K562 (cell line): ENCODE data around the gene PTPRT. TPM values are rescaled to one million over a fixed set of nuclear protein-coding genes. Genes with fewer than 3 reads are reported as not detected.

Experiments
- ATAC-seq: fragments of 200-7000 bp; cut with Tn5 transposase; 3 replicates; pipeline ENCODE4 v1.9.1; 2020; ENCODE audit warnings: moderate library complexity
- BruUV-seq: library from RNA; stranded (reverse); fragments of 400-500 nt; replicated peaks from 2 replicates; lab custom pipeline; 2021; lab: Mats Ljungman, UMichigan
- CTCF ChIA-PET: fragments of 300-600 bp; formaldehyde crosslinking; extraction: SDS; loops from one replicate; lab custom pipeline; 2021; ENCODE audit warnings: low intra/inter-chr PET ratio; lab: Yijun Ruan, JAX
- POLR2A ChIA-PET: fragments of 300-600, 350-650 bp; sonication (Branson Sonifier 250); formaldehyde crosslinking; extraction: SDS; loops from one replicate; lab custom pipeline; 2021; ENCODE audit warnings: antibody characterized with exemption, inconsistent platforms; lab: Yijun Ruan, JAX
- DNase-seq, 4 experiments: peaks; one replicate each; pipeline versions ENCODE4 v3.0.0 to v3.0.0-alpha.2; 2011 to 2018; ENCODE audit warnings: low spot score in 3 of 4, mixed read lengths in 3 of 4; ENCODE audit errors: extremely low read depth in 1 of 4
- FAIRE-seq: peaks from 2 replicates; lab custom pipeline; 2011; peaks lifted over from hg19 to GRCh38; lab: Jason Lieb, UNC
- H2AFZ ChIP-seq: 2 replicates; pipeline ENCODE4 v1.6.0; 2011; ENCODE audit warnings: low read depth, low read length, control low read depth, inconsistent platforms
- H3K27ac ChIP-seq: fragments of 200-600 bp; 3 replicates; pipeline ENCODE4 v1.8.0; 2011; ENCODE audit warnings: low read depth, mild to moderate bottlenecking, control low read depth, inconsistent platforms, low read length, moderate library complexity, mixed read lengths; ENCODE audit errors: extremely low read depth
- H3K27me3 ChIP-seq, 2 experiments: fragments of 300-600 bp in 1 of 2; 2 replicates in 1 of 2; 3 replicates in 1 of 2; pipeline versions ENCODE4 v1.6.0 to v1.8.0; 2011; ENCODE audit warnings: inconsistent platforms in 2 of 2, low read length in 2 of 2, mild to moderate bottlenecking in 1 of 2, mixed read lengths in 1 of 2, moderate library complexity in 1 of 2; ENCODE audit not compliant: control insufficient read depth in 2 of 2, insufficient read depth in 2 of 2
- H3K36me3 ChIP-seq: fragments of 300-600 bp; 3 replicates; pipeline ENCODE4 v1.8.0; 2011; ENCODE audit warnings: mild to moderate bottlenecking, low read length, inconsistent platforms; ENCODE audit not compliant: control insufficient read depth, insufficient read depth
- H3K4me1 ChIP-seq, 2 experiments: fragments of 200-600 bp in 1 of 2; replicated peaks in 1 of 2; 2 replicates in 1 of 2; 3 replicates in 1 of 2; pipeline versions ENCODE4 v1.5.1 to v1.8.0; 2011; ENCODE audit warnings: inconsistent platforms in 2 of 2, low read length in 2 of 2, mild to moderate bottlenecking in 1 of 2, mixed read lengths in 1 of 2, moderate library complexity in 1 of 2; ENCODE audit not compliant: control insufficient read depth in 2 of 2, insufficient read depth in 2 of 2
- H3K4me2 ChIP-seq: 2 replicates; pipeline ENCODE4 v1.6.1; 2011; ENCODE audit warnings: low read length, control low read depth, inconsistent platforms, mixed read lengths; ENCODE audit not compliant: insufficient read depth
- H3K4me3 ChIP-seq: fragments of 200-600 bp; sonication (generic), shearing (Covaris generic); 2 replicates; pipeline ENCODE4 v1.5.1; 2016; ENCODE audit warnings: control low read depth, inconsistent platforms
- H3K79me2 ChIP-seq: fragments of 200-600 bp; 3 replicates; pipeline ENCODE4 v1.8.0; 2011; ENCODE audit warnings: low read length, inconsistent platforms; ENCODE audit not compliant: control insufficient read depth, insufficient read depth
- H3K9ac ChIP-seq, 2 experiments: 2 replicates each; pipeline versions ENCODE4 v1.6.0 to v1.6.1; 2011; ENCODE audit warnings: low read depth in 2 of 2, low read length in 2 of 2, control low read depth in 1 of 2, inconsistent platforms in 1 of 2, mild to moderate bottlenecking in 1 of 2, mixed read lengths in 1 of 2; ENCODE audit not compliant: insufficient read depth in 1 of 2
- H3K9me1 ChIP-seq: one replicate; pipeline ENCODE4 v1.6.0; 2011; ENCODE audit warnings: inconsistent platforms, mild to moderate bottlenecking, low read length, moderate library complexity; ENCODE audit not compliant: control insufficient read depth, insufficient read depth
- H3K9me3 ChIP-seq: replicated peaks from 2 replicates; pipeline ENCODE4 v1.5.1; 2011; ENCODE audit warnings: low read depth, low read length, inconsistent platforms; ENCODE audit not compliant: control insufficient read depth, insufficient read depth
- H4K20me1 ChIP-seq: replicated peaks from 2 replicates; pipeline ENCODE4 v1.6.1; 2011; ENCODE audit warnings: low read length, inconsistent platforms, mixed read lengths; ENCODE audit not compliant: control insufficient read depth, insufficient read depth
- ADNP ChIP-seq: fragments of 200-800 bp; sonication (Bioruptor generic); IDR thresholded peaks from 2 replicates; pipeline ENCODE4 v1.6.1; 2016; ENCODE audit warnings: missing genetic modification characterization, missing compliant biosample characterization
- BRCA1 ChIP-seq, 2 experiments: fragments of 450-650 bp in 1 of 2; sonication (generic) in 1 of 2; formaldehyde crosslinking in 1 of 2; IDR thresholded peaks; 2 replicates each; pipeline versions ENCODE4 v1.5.0 to v1.6.1; 2017 to 2020; ENCODE audit warnings: mild to moderate bottlenecking in 1 of 2, missing genetic modification reagents in 1 of 2
- CCNT2 ChIP-seq: IDR thresholded peaks from 2 replicates; pipeline ENCODE4 v1.6.1; 2011; ENCODE audit warnings: borderline replicate concordance, low read depth, mild to moderate bottlenecking, moderate library complexity, mixed read lengths, low read length; ENCODE audit not compliant: insufficient read length; ENCODE audit errors: extremely low read depth
- CLOCK ChIP-seq: fragments of 250-450 bp; sonication (Bioruptor Pico); IDR thresholded peaks from 2 replicates; pipeline ENCODE4 v1.4.0; 2020; ENCODE audit warnings: mild to moderate bottlenecking, moderate library complexity, borderline replicate concordance
- NCOR1 ChIP-seq: fragments of 450-650 bp; IDR thresholded peaks from 2 replicates; pipeline ENCODE4 v1.6.1; 2016; ENCODE audit warnings: mild to moderate bottlenecking, moderate library complexity
- POU5F1 ChIP-seq: fragments of 150-350 bp; IDR thresholded peaks from 2 replicates; pipeline ENCODE4 v1.6.1; 2014; ENCODE audit warnings: borderline replicate concordance, low read length, low read depth, mild to moderate bottlenecking; ENCODE audit not compliant: partially characterized antibody
- STAT5A ChIP-seq: IDR thresholded peaks from 2 replicates; pipeline ENCODE4 v1.6.1; 2012; ENCODE audit warnings: low read length, inconsistent platforms, borderline replicate concordance
- ZFX ChIP-seq: sonication (generic); formaldehyde crosslinking; IDR thresholded peaks from 2 replicates; pipeline ENCODE4 v1.8.0; 2022; ENCODE audit warnings: mild to moderate bottlenecking, missing genetic modification reagents, moderate library complexity
- ZNF253 ChIP-seq: fragments of 250-450 bp; sonication (Bioruptor Pico); conservative IDR thresholded peaks from 2 replicates; pipeline ENCODE4 v1.6.1; 2021; ENCODE audit warnings: mild to moderate bottlenecking
- WGBS: fragments of 100-300 bp; shearing (Covaris generic); methylation state at CpG from one replicate; pipeline ENCODE4 v1.1.6; 2016; ENCODE audit warnings: low coverage, mixed read lengths; ENCODE audit not compliant: insufficient coverage; ENCODE audit errors: missing lambda C conversion rate; 5-methylcytosine and 5-hydroxymethylcytosine counted together
- in situ Hi-C: fragments of 300-500 bp; cut with MboI; formaldehyde crosslinking; loops from 4 replicates; pipeline ENCODE4 v1.15.0; 2018; ENCODE audit warnings: inconsistent platforms, mixed read lengths
- intact Hi-C: fragments of 100-400 bp; cut with micrococcal nuclease; formaldehyde crosslinking; loops from 2 replicates; pipeline ENCODE4 v1.14.2; 2022
- polyA plus RNA-seq, 8 experiments: library from polyadenylated mRNA; depleted of rRNA in 4 of 8; stranded (reverse) in 5 of 8; unstranded in 3 of 8; fragments of >200 nt; fragmentation: Nextera tagmentation in 2 of 8; fragmentation: Illumina TruSeq in 1 of 8; extraction: Ambion mirVana in 2 of 8; extraction: Trizol in 1 of 8; gene quantifications; 2 replicates each; pipeline versions ENCODE4 v1.2.1 to v1.2.3, GENCODE V29; 2011 to 2014; ENCODE audit warnings: inconsistent platforms in 1 of 8, missing spikeins in 1 of 8
- total RNA-seq, 7 experiments: library from RNA; depleted of rRNA in 6 of 7; stranded (reverse); fragments of >200 nt in 6 of 7; fragmentation: Illumina TruSeq in 2 of 7; extraction: Trizol in 2 of 7; gene quantifications; 2 replicates each; pipeline versions ENCODE4 v1.2.1 to v1.2.3, GENCODE V29; 2011 to 2021; ENCODE audit warnings: low replicate concordance in 1 of 7
- TF ChIP-seq, protein P1 (sequence below): fragments of 450-650 bp; formaldehyde crosslinking; IDR thresholded peaks from 2 replicates; pipeline ENCODE4 v1.4.0; 2020; ENCODE audit warnings: mild to moderate bottlenecking

PTPRT gene
- total and polyA plus RNA-seq, 9 of the 15 experiments (the other 6 are each of a cell fraction or from before 2014, with no cell fraction given), result not detected

DNA sequence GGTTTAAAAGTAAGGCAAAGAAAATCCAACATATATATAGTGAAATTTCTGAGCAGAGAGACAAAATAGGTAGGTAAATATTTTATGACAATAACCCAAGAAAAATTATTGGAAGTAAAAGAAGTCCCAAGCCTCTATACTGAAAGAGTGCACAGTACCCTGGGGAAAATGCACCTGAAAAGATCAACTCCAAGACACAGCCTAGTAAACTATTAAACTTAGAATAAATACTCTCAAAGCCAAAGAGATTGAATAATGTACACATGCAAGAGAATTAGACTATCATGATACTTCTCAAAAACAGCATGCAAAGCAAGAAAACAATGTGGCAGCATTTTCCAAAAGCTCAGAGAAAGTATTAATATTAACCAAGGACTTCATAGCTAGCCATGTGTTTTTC is 894.7 kb downstream of the PTPRT start:
- FAIRE-seq, result no peak

DNA sequence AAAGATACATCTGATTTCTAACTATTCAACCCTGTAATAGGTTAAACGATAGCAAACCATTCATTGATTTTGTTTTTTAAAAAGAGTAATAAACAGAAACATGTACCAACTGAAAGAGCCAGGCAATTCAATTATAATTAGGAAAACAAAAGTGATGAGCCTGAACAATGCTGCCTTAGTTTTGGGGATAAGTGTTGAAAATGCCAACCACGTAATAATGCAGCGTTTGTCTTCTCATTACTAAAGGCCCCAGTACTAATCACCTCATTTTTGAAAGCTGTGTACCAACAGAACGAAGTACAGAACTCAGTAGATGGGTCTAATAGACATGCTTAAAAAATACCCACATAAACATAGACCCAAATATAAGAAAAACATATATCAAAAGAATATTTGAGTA is 907.9 kb downstream of the PTPRT start:
- Histone ChIP-seq H4K20me1 (no peaks in the 10 kb centered on the region; the same call in 1 of the 2 replicates), H3K9me1 (no peaks in the 10 kb centered on the region), H3K4me1 (no peaks in the 10 kb centered on the region), H3K4me2 (no peak overlapping the region), H3K36me3 (no peaks in the 10 kb centered on the region), H2AFZ (no peak overlapping the region), H3K27me3 (no peaks in the 10 kb centered on the region), H3K9me3 (no peaks in the 10 kb centered on the region), H3K9ac (no peak overlapping the region), H3K4me3 (no peak overlapping the region), H3K27ac (no peak overlapping the region), H3K79me2 (no peaks in the 10 kb centered on the region)
- intact Hi-C loops (no loop called here), in situ Hi-C loops (no loop called here)
- TF ChIP-seq ADNP (tag) (no peak), CCNT2 (no peak), ZNF253 (CRISPR knock-in tag) (no peak), CLOCK (CRISPR knock-in tag) (no peak)
- TF ChIP-seq, protein P1, sequence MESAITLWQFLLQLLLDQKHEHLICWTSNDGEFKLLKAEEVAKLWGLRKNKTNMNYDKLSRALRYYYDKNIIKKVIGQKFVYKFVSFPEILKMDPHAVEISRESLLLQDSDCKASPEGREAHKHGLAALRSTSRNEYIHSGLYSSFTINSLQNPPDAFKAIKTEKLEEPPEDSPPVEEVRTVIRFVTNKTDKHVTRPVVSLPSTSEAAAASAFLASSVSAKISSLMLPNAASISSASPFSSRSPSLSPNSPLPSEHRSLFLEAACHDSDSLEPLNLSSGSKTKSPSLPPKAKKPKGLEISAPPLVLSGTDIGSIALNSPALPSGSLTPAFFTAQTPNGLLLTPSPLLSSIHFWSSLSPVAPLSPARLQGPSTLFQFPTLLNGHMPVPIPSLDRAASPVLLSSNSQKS (CRISPR knock-in tag), result no peak
- FAIRE-seq (no peak), ATAC-seq (no peak), DNase-seq (no peak)
- POLR2A ChIA-PET, result no interaction called here
- BruUV-seq, result no TSS peak
- CTCF ChIA-PET, result no interaction called here
- 0% methylated on average over 4 of the region's 4 CpGs for WGBS

More for the DNA sequence above, 894.7 kb downstream of the PTPRT start:
- Histone ChIP-seq H3K4me2 (no peak overlapping the region), H3K36me3 (no peaks in the 10 kb centered on the region), H2AFZ (no peak overlapping the region), H3K27me3 (no peaks in the 10 kb centered on the region), H3K9me1 (no peaks in the 10 kb centered on the region), H3K4me1 (no peaks in the 10 kb centered on the region), H3K4me3 (no peak overlapping the region), H3K9ac (no peak overlapping the region), H3K27ac (no peak overlapping the region), H3K9me3 (no peaks in the 10 kb centered on the region), H3K79me2 (no peaks in the 10 kb centered on the region), H4K20me1 (no peaks in the 10 kb centered on the region)
- BruUV-seq, result no TSS peak
- CTCF ChIA-PET, result no interaction called here
- in situ Hi-C loops (no loop called here), intact Hi-C loops (no loop called here)
- no peak for ATAC-seq
- TF ChIP-seq NCOR1 (no peak), ZFX (CRISPR knock-in tag) (no peak), POU5F1 (no peak), STAT5A (no peak), BRCA1 (IDR thresholded peaks at IDR 0.05) (no peak), BRCA1 (CRISPR knock-in tag; IDR thresholded peaks at IDR 0.05) (no peak)
- POLR2A ChIA-PET, result no interaction called here
- no peak for DNase-seq
